PC-3 (cell line): Measurements from ENCODE around the gene MBNL1. TPM values are rescaled to one million over a fixed set of nuclear protein-coding genes. Genes with fewer than 3 reads are reported as not detected.
A peak's percentile ranks its signal among the peaks of the same experiment; 100 is the strongest.

ENCODE experiments used
- ATAC-seq: fragments of 200-7000 bp; cut with Tn5 transposase; 2 replicates; pipeline ENCODE4 v1.9.1; 2020; ENCODE audit warnings: mild to moderate bottlenecking, moderate library complexity
- BruUV-seq: library from RNA; stranded (reverse); fragments of 400-500 nt; replicated peaks from 2 replicates; lab custom pipeline; 2021; lab: Mats Ljungman, UMichigan
- CTCF ChIA-PET: fragments of 300-600 bp; sonication (Branson Sonifier 250); formaldehyde crosslinking; loops from one replicate; lab custom pipeline; 2022; ENCODE audit warnings: antibody characterized with exemption; lab: Charles Lee
- POLR2A ChIA-PET: fragments of 300-600 bp; sonication (Branson Sonifier 250); formaldehyde crosslinking; loops from one replicate; lab custom pipeline; 2022; ENCODE audit warnings: antibody characterized with exemption; ENCODE audit not compliant: unreplicated experiment; lab: Charles Lee
- DNase-seq: peaks from one replicate; pipeline ENCODE4 v3.0.0-alpha.2; 2015
- H2AFZ ChIP-seq: fragments of 300-600 bp; sonication (generic); 2 replicates; pipeline ENCODE4 v1.6.0; 2016; ENCODE audit warnings: antibody characterized with exemption, low read length
- H3F3A ChIP-seq: fragments of 300-600 bp; sonication (generic); one replicate; pipeline ENCODE4 v1.6.0; 2017; ENCODE audit warnings: antibody characterized with exemption, low read length, control low read depth, mild to moderate bottlenecking; ENCODE audit not compliant: unreplicated experiment
- H3K27ac ChIP-seq: fragments of 300-600 bp; sonication (generic); 2 replicates; pipeline ENCODE4 v1.5.1; 2016; ENCODE audit warnings: mild to moderate bottlenecking, low read length
- H3K27me3 ChIP-seq: fragments of 300-600 bp; sonication (generic); 2 replicates; pipeline ENCODE4 v1.6.1; 2016; ENCODE audit warnings: low read length, mixed read lengths
- H3K36me3 ChIP-seq: fragments of 300-600 bp; sonication (generic); 2 replicates; pipeline ENCODE4 v1.6.1; 2016; ENCODE audit warnings: low read depth, mixed run types, low read length, mixed read lengths
- H3K4me1 ChIP-seq: fragments of 300-600 bp; sonication (generic); 2 replicates; pipeline ENCODE4 v1.5.1; 2016; ENCODE audit warnings: low read length; ENCODE audit not compliant: insufficient read depth
- H3K4me2 ChIP-seq: fragments of 300-600 bp; sonication (generic); 2 replicates; pipeline ENCODE4 v1.6.0; 2016; ENCODE audit warnings: low read length
- H3K4me3 ChIP-seq: fragments of 300-600 bp; sonication (generic); 2 replicates; pipeline ENCODE4 v1.5.1; 2016; ENCODE audit warnings: mild to moderate bottlenecking, low read length, mixed read lengths
- H3K79me2 ChIP-seq: fragments of 300-600 bp; sonication (generic); 2 replicates; pipeline ENCODE4 v1.6.1; 2017; ENCODE audit warnings: low read length, mixed read lengths
- H3K9ac ChIP-seq: fragments of 300-600 bp; sonication (generic); 2 replicates; pipeline ENCODE4 v1.6.0; 2016; ENCODE audit warnings: mild to moderate bottlenecking, low read length
- H3K9me2 ChIP-seq: fragments of 300-600 bp; sonication (generic); replicated peaks from 2 replicates; pipeline ENCODE4 v1.6.1; 2016; ENCODE audit warnings: mixed run types, low read length, mixed read lengths
- H3K9me3 ChIP-seq: fragments of 300-600 bp; sonication (generic); 2 replicates; pipeline ENCODE4 v1.6.1; 2016; ENCODE audit warnings: low read length, mixed read lengths
- H4K20me1 ChIP-seq: fragments of 300-600 bp; sonication (generic); 2 replicates; pipeline ENCODE4 v1.6.1; 2016; ENCODE audit warnings: low read length, mixed read lengths
- EZH2 ChIP-seq: fragments of 300-600 bp; sonication (generic); IDR thresholded peaks from one replicate; pipeline ENCODE4 v1.6.1; 2017; ENCODE audit warnings: antibody characterized with exemption, mild to moderate bottlenecking, low read length; ENCODE audit not compliant: unreplicated experiment
- EZH2phosphoT487 ChIP-seq: fragments of 300-600 bp; sonication (generic); IDR thresholded peaks from 2 replicates; pipeline ENCODE4 v1.6.1; 2018; ENCODE audit warnings: mild to moderate bottlenecking, antibody characterized with exemption, low read length, borderline replicate concordance
- intact Hi-C: fragments of 100-400 bp; cut with micrococcal nuclease; formaldehyde crosslinking; loops from 2 replicates; pipeline ENCODE4 v1.9.0; 2023
- total RNA-seq: library from RNA; depleted of rRNA; stranded (reverse); fragments of >200 nt; gene quantifications from 2 replicates; pipeline ENCODE4 v1.2.3, GENCODE V29; 2014
- TF ChIP-seq, protein P1 (sequence below): fragments of 300-600 bp; sonication (generic); conservative IDR thresholded peaks from 2 replicates; pipeline ENCODE4 v1.5.1; 2017; ENCODE audit warnings: antibody characterized with exemption, low read depth, mild to moderate bottlenecking, low read length

The MBNL1 gene
- total RNA-seq, 1 experiment from 2014 or later: 161 TPM

GRCh38 chr3:152263711-152264110 lies 5.0 kb upstream of the MBNL1 start:
- no peaks in the 10 kb centered on the region for H3F3A ChIP-seq
- H3K9me3 ChIP-seq: no peaks in the 10 kb centered on the region
- no peak for TF ChIP-seq EZH2phosphoT487
- no peak for TF ChIP-seq EZH2
- TF ChIP-seq, protein P1, sequence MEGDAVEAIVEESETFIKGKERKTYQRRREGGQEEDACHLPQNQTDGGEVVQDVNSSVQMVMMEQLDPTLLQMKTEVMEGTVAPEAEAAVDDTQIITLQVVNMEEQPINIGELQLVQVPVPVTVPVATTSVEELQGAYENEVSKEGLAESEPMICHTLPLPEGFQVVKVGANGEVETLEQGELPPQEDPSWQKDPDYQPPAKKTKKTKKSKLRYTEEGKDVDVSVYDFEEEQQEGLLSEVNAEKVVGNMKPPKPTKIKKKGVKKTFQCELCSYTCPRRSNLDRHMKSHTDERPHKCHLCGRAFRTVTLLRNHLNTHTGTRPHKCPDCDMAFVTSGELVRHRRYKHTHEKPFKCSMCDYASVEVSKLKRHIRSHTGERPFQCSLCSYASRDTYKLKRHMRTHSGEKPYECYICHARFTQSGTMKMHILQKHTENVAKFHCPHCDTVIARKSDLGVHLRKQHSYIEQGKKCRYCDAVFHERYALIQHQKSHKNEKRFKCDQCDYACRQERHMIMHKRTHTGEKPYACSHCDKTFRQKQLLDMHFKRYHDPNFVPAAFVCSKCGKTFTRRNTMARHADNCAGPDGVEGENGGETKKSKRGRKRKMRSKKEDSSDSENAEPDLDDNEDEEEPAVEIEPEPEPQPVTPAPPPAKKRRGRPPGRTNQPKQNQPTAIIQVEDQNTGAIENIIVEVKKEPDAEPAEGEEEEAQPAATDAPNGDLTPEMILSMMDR: no peak
- no peak for DNase-seq
- intact Hi-C loops: no loop called here
- BruUV-seq: no TSS peak
- H3K27me3 ChIP-seq: no peaks in the 10 kb centered on the region
- no peak overlapping the region for H3K9ac ChIP-seq
- H2AFZ ChIP-seq: no peak overlapping the region
- no peak overlapping the region for H3K27ac ChIP-seq
- H3K36me3 ChIP-seq: no peaks in the 10 kb centered on the region
- H3K4me3 ChIP-seq: no peak overlapping the region
- peaks cover 48% of the 10 kb centered on the region for H3K4me1 ChIP-seq
- no peak for ATAC-seq
- no peak overlapping the region for H3K4me2 ChIP-seq
- no peaks in the 10 kb centered on the region for H3K9me2 ChIP-seq
- peaks cover 16% of the 10 kb centered on the region for H3K79me2 ChIP-seq
- H4K20me1 ChIP-seq: no peaks in the 10 kb centered on the region
- ChIA-PET CTCF (no interaction called here), POLR2A (interaction anchor here (0.6 kb wide), 1 partner anchor 9 kb away, joined by 7 read pairs; no protein-coding TSS in a partner anchor)

DNA sequence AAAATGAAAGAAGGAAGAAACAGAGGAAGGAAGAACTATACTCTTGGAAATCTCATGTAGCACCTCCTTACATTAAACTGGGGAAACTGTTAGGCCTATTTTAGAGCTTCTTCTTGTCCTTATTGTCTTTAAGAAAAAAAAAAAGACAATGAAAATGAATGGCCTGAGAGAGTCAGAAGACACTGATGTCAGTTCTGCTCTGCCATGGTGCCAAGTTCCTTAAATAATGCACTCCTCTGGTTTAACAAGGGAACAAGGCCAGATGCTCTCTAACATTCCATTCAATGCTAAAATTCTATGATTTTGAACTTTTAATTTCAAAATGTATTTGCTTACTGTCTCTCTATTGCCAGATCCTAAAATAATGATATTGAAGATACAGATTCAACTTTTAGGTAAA lies 4.4 kb upstream of the MBNL1 start:
- Histone ChIP-seq H3F3A (no peaks in the 10 kb centered on the region), H3K9me2 (no peaks in the 10 kb centered on the region), H3K4me2 (no peak overlapping the region), H3K27ac (no peak overlapping the region), H3K9ac (no peak overlapping the region), H3K36me3 (no peaks in the 10 kb centered on the region), H2AFZ (no peak overlapping the region), H4K20me1 (no peaks in the 10 kb centered on the region), H3K4me3 (no peak overlapping the region), H3K4me1 (peaks cover 41% of the 10 kb centered on the region), H3K9me3 (no peaks in the 10 kb centered on the region), H3K27me3 (no peaks in the 10 kb centered on the region), H3K79me2 (peaks cover 22% of the 10 kb centered on the region)
- intact Hi-C loops: no loop called here
- ChIA-PET POLR2A (no interaction called here), CTCF (no interaction called here)
- DNase-seq (no peak), ATAC-seq (no peak)
- no peak for TF ChIP-seq EZH2
- no peak for TF ChIP-seq EZH2phosphoT487
- TF ChIP-seq, protein P1: no peak
- no TSS peak for BruUV-seq

- H3K79me2 ChIP-seq: peaks cover 42% of the 10 kb centered on the region
- H3K9ac ChIP-seq: peak overlapping the region; percentile 24; the same call in 1 of the 2 replicates
- no peaks in the 10 kb centered on the region for H3K9me3 ChIP-seq
- H3K27me3 ChIP-seq: no peaks in the 10 kb centered on the region
- BruUV-seq: no TSS peak
- POLR2A ChIA-PET: interaction anchor here (0.5 kb wide), 1 partner anchor 140 kb away, joined by 4 read pairs; no protein-coding TSS in a partner anchor
- peak; percentile 58 for ATAC-seq
- peak; percentile 92 for DNase-seq
- peaks cover 33% of the 10 kb centered on the region for H3K4me1 ChIP-seq
- intact Hi-C loops: loop anchor here (1.0 to 5.0 kb wide), 5 partner anchors 121 to 339 kb away; no protein-coding TSS in a partner anchor
- H3F3A ChIP-seq: no peaks in the 10 kb centered on the region
- H2AFZ ChIP-seq: peak overlapping the region; percentile 70
- peaks cover 13% of the 10 kb centered on the region for H4K20me1 ChIP-seq
- H3K9me2 ChIP-seq: no peaks in the 10 kb centered on the region
- TF ChIP-seq EZH2phosphoT487 (no peak), EZH2 (no peak)
- TF ChIP-seq, protein P1: no peak; the same call in 1 of the 2 replicates
- H3K27ac ChIP-seq: peak overlapping the region; percentile 72
- H3K36me3 ChIP-seq: no peaks in the 10 kb centered on the region
- H3K4me3 ChIP-seq: peak overlapping the region; percentile 25; the same call in 1 of the 2 replicates
- peak overlapping the region; percentile 94 for H3K4me2 ChIP-seq
- CTCF ChIA-PET: no interaction called here
Measured at GRCh38 chr3:152266221-152266995, 2.3 kb upstream of the MBNL1 start.
